HUES64 (cell line): Measurements from ENCODE around the gene PLCB4.

Experiments used
- H3K27ac ChIP-seq: 2 replicates; pipeline ENCODE4 v1.7.0; 2013; ENCODE audit warnings: low read depth, low read length, inconsistent platforms
- H3K27me3 ChIP-seq: 2 replicates; pipeline ENCODE4 v1.6.1; 2013; ENCODE audit warnings: mild to moderate bottlenecking, low read length; ENCODE audit not compliant: insufficient read depth
- H3K36me3 ChIP-seq: 2 replicates; pipeline ENCODE4 v1.6.1; 2013; ENCODE audit warnings: mild to moderate bottlenecking, low read length; ENCODE audit not compliant: insufficient read depth
- H3K4me1 ChIP-seq: 2 replicates; pipeline ENCODE4 v1.6.1; 2013; ENCODE audit warnings: mild to moderate bottlenecking, low read length, moderate library complexity; ENCODE audit not compliant: insufficient read depth
- H3K4me3 ChIP-seq: 2 replicates; pipeline ENCODE4 v1.5.1; 2013; ENCODE audit warnings: mild to moderate bottlenecking, low read length, moderate library complexity
- H3K9ac ChIP-seq: 2 replicates; pipeline ENCODE4 v1.6.1; 2013; ENCODE audit warnings: mild to moderate bottlenecking, low read depth, low read length
- H3K9me3 ChIP-seq: 2 replicates; pipeline ENCODE4 v1.6.1; 2013; ENCODE audit warnings: low read depth, low read length; ENCODE audit not compliant: insufficient read depth
- WGBS: fragments of 150-250, 120-280 bp; methylation state at CpG from one replicate; pipeline ENCODE4 v1.1.7; 2013; ENCODE audit warnings: missing lambda C conversion rate; 5-methylcytosine and 5-hydroxymethylcytosine counted together

PLCB4 gene

GRCh38 chr20:9402546-9402945, 333.7 kb downstream of the PLCB4 start:
- Histone ChIP-seq H3K4me1 (peaks cover 22% of the 10 kb centered on the region), H3K27me3 (no peaks in the 10 kb centered on the region), H3K36me3 (peaks cover 32% of the 10 kb centered on the region), H3K27ac (no peak overlapping the region), H3K4me3 (no peak overlapping the region), H3K9me3 (peaks cover 6% of the 10 kb centered on the region), H3K9ac (no peak overlapping the region)
- 97% methylated on average over 3 of the region's 3 CpGs for WGBS

GRCh38 chr20:9403448-9403847, 334.6 kb downstream of the PLCB4 start:
- no peak overlapping the region for H3K4me3 ChIP-seq
- no peak overlapping the region for H3K27ac ChIP-seq
- H3K36me3 ChIP-seq: peaks cover 32% of the 10 kb centered on the region
- no peaks in the 10 kb centered on the region for H3K27me3 ChIP-seq
- H3K9me3 ChIP-seq: peaks cover 6% of the 10 kb centered on the region
- peaks cover 17% of the 10 kb centered on the region for H3K4me1 ChIP-seq
- no peak overlapping the region for H3K9ac ChIP-seq

- no peaks in the 10 kb centered on the region for H3K27me3 ChIP-seq
- WGBS: 74% methylated on average over 5 of the region's 8 CpGs
- no peak overlapping the region for H3K4me3 ChIP-seq
- H3K36me3 ChIP-seq: peaks cover 29% of the 10 kb centered on the region
- no peak overlapping the region for H3K9ac ChIP-seq
- no peak overlapping the region for H3K27ac ChIP-seq
- H3K9me3 ChIP-seq: peaks cover 4% of the 10 kb centered on the region; the same call in 1 of the 2 replicates
- no peaks in the 10 kb centered on the region for H3K4me1 ChIP-seq
Observed at GRCh38 chr20:9407805-9408421, 339.0 kb downstream of the PLCB4 start.

DNA sequence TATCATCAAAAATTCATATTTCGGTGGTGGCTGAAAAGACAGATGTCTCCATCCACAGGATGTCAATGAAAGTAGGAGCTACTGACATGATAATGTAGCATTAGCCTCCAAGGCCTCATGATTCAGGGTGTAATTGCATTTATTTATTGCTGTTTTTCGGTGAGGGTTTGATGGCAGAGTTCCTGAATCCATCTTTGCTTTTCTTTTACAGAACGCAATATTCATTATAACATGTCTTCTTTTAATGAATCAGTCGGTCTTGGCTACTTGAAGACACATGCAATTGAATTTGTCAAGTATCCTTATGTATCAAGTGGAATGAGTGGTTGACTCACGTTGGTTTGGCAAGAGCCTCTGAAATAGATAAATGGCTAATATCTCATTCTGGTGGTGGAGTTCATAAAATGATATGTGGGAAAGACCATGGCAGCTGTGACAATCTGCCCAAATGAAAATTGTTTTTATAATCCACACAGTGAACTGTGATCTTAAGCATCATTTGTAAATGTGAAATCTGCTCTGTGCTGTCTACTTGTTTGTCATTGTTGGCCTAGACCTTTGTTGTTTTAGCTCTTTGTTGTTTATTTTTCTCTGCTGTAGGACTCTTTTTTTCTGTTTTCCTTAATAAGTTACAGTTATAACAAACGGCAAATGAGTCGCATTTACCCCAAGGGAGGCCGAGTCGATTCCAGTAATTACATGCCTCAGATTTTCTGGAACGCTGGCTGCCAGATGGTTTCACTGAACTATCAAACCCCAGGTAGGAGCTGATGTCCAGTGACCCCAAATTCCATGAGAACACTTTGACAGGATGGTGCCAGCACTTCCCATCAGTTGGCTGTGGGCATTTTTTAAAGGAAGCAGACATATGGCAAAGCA, 339.8 kb downstream of the PLCB4 start:
- no peaks in the 10 kb centered on the region for H3K27me3 ChIP-seq
- no peaks in the 10 kb centered on the region for H3K9me3 ChIP-seq
- H3K36me3 ChIP-seq: peaks cover 22% of the 10 kb centered on the region; the same call in 1 of the 2 replicates
- H3K4me1 ChIP-seq: no peaks in the 10 kb centered on the region
- WGBS: 97% methylated on average over 10 of the region's 10 CpGs
- H3K27ac ChIP-seq: no peak overlapping the region
- H3K4me3 ChIP-seq: no peak overlapping the region
- H3K9ac ChIP-seq: no peak overlapping the region

DNA sequence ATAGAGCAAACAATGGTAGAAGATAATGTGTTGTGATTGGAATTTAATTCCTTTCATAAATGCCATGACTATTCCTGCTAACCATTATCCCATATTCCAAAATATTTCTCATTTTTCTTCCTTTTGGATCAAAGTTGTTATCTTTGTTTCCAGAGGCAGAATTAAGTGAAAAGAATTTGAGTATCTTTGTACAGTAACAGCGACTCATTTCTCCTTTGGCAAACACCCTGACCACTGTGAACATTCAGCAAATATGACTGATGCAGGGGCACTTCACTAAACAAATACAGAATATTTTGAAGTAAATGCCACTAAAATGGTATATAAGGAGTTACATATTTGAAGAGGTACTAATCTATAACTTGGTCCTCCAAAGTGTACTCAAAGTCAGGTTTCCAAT, 340.5 kb downstream of the PLCB4 start:
- H3K27me3 ChIP-seq: no peaks in the 10 kb centered on the region
- H3K4me3 ChIP-seq: no peak overlapping the region
- no peak overlapping the region for H3K27ac ChIP-seq
- WGBS: 82% methylated on average over 1 of the region's 1 CpG
- H3K9me3 ChIP-seq: no peaks in the 10 kb centered on the region
- peaks cover 22% of the 10 kb centered on the region; the same call in 1 of the 2 replicates for H3K36me3 ChIP-seq
- H3K9ac ChIP-seq: no peak overlapping the region
- H3K4me1 ChIP-seq: no peaks in the 10 kb centered on the region

GRCh38 chr20:9409981-9410380, 341.1 kb downstream of the PLCB4 start:
- no peak overlapping the region for H3K9ac ChIP-seq
- H3K27me3 ChIP-seq: no peaks in the 10 kb centered on the region
- H3K9me3 ChIP-seq: no peaks in the 10 kb centered on the region
- no peak overlapping the region for H3K27ac ChIP-seq
- H3K4me1 ChIP-seq: no peaks in the 10 kb centered on the region
- no peak overlapping the region for H3K4me3 ChIP-seq
- WGBS: 80% methylated on average over 2 of the region's 2 CpGs
- peaks cover 22% of the 10 kb centered on the region; the same call in 1 of the 2 replicates for H3K36me3 ChIP-seq

DNA sequence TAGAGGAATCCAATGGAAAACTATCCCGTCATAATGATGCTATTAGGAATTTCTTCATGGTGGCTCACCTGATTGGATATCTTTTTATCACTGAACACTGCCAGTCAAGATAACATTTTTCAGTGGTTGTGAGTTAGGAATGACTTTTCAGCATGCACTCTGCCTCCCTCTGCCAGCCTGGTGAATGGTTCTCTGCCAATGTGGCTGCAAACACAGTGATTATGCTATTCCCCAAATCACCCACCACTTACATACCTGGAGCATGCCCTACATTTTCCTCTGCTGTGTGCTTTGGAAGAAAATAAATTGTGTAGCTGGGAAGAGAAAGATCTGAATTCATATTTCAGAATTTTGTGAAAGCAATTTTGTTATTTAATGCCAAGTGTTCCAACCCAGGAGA, 342.9 kb downstream of the PLCB4 start:
- H3K27ac ChIP-seq: no peak overlapping the region
- H3K4me1 ChIP-seq: no peaks in the 10 kb centered on the region
- H3K36me3 ChIP-seq: peaks cover 16% of the 10 kb centered on the region; the same call in 1 of the 2 replicates
- H3K9ac ChIP-seq: no peak overlapping the region
- H3K4me3 ChIP-seq: no peak overlapping the region
- H3K9me3 ChIP-seq: no peaks in the 10 kb centered on the region
- 88% methylated on average over 1 of the region's 1 CpG for WGBS
- H3K27me3 ChIP-seq: no peaks in the 10 kb centered on the region

GRCh38 chr20:9412309-9412708, 343.4 kb downstream of the PLCB4 start:
- H3K27ac ChIP-seq: no peak overlapping the region
- H3K4me1 ChIP-seq: no peaks in the 10 kb centered on the region
- H3K9ac ChIP-seq: no peak overlapping the region
- no peaks in the 10 kb centered on the region for H3K27me3 ChIP-seq
- no peak overlapping the region for H3K4me3 ChIP-seq
- 93% methylated on average over 5 of the region's 5 CpGs for WGBS
- H3K36me3 ChIP-seq: peaks cover 16% of the 10 kb centered on the region; the same call in 1 of the 2 replicates
- no peaks in the 10 kb centered on the region for H3K9me3 ChIP-seq

- WGBS: 91% methylated on average over 10 of the region's 10 CpGs
- Histone ChIP-seq H3K9ac (no peak overlapping the region), H3K27me3 (no peaks in the 10 kb centered on the region), H3K4me3 (no peak overlapping the region), H3K4me1 (no peaks in the 10 kb centered on the region), H3K27ac (no peak overlapping the region), H3K9me3 (no peaks in the 10 kb centered on the region), H3K36me3 (peaks cover 16% of the 10 kb centered on the region; the same call in 1 of the 2 replicates)
Observed at GRCh38 chr20:9413001-9413400, 344.1 kb downstream of the PLCB4 start.

- 94% methylated on average over 2 of the region's 2 CpGs for WGBS
- Histone ChIP-seq H3K9me3 (no peaks in the 10 kb centered on the region), H3K27me3 (no peaks in the 10 kb centered on the region)
Observed at GRCh38 chr20:9415426-9415825, 346.5 kb downstream of the PLCB4 start.

GRCh38 chr20:9416421-9416820, 347.5 kb downstream of the PLCB4 start:
- Histone ChIP-seq H3K9ac (no peak overlapping the region), H3K36me3 (peaks cover 10% of the 10 kb centered on the region), H3K4me3 (no peak overlapping the region), H3K4me1 (no peaks in the 10 kb centered on the region), H3K27me3 (no peaks in the 10 kb centered on the region), H3K9me3 (no peaks in the 10 kb centered on the region), H3K27ac (no peak overlapping the region)
- WGBS: 89% methylated on average over 3 of the region's 3 CpGs

More at GRCh38 chr20:9415426-9415825, 346.5 kb downstream of the PLCB4 start:
- Histone ChIP-seq H3K36me3 (0 out of 2 replicates have a peak, but pooled peaks cover 9% of the 10 kb centered on the region), H3K4me1 (no peaks in the 10 kb centered on the region), H3K4me3 (no peak overlapping the region), H3K27ac (no peak overlapping the region), H3K9ac (no peak overlapping the region)
